ENCODE measurements around the gene SLC46A1. TPM values are rescaled to one million over a fixed set of nuclear protein-coding genes. Genes with fewer than 3 reads are reported as not detected.

SLC46A1 gene
- polyA plus RNA-seq, 1 donor (not counting 4 experiments of a cell fraction or from before 2014, with no cell fraction given), result 1.9 TPM

DNA sequence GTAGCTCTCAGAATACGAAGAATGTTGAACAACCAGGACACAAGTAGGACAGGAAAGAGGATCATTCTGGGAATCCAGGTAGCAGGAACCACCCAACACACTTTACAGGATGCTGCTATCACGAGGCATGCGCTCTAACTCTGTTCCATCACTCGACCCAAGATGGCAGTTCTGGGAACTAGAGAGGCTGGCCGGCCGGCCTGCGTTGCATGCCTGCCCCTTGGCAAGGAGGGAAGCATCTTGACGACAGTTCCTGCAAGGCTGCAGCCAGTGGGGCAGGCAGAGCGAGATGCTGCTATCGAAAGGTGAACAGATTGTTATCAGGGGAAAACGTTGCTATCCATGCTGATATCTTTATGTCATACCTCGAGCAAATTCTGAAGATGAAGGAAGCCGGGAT, 19.2 kb upstream of the SLC46A1 start:
- H2AFZ ChIP-seq (ENCODE audit: control insufficient read depth, low read length), result no peak overlapping the region
- FAIRE-seq, result no peak
- TF ChIP-seq, protein P1, sequence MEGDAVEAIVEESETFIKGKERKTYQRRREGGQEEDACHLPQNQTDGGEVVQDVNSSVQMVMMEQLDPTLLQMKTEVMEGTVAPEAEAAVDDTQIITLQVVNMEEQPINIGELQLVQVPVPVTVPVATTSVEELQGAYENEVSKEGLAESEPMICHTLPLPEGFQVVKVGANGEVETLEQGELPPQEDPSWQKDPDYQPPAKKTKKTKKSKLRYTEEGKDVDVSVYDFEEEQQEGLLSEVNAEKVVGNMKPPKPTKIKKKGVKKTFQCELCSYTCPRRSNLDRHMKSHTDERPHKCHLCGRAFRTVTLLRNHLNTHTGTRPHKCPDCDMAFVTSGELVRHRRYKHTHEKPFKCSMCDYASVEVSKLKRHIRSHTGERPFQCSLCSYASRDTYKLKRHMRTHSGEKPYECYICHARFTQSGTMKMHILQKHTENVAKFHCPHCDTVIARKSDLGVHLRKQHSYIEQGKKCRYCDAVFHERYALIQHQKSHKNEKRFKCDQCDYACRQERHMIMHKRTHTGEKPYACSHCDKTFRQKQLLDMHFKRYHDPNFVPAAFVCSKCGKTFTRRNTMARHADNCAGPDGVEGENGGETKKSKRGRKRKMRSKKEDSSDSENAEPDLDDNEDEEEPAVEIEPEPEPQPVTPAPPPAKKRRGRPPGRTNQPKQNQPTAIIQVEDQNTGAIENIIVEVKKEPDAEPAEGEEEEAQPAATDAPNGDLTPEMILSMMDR (optimal IDR thresholded peaks at IDR 0.05 in 1 of 3, IDR thresholded peaks at IDR 0.05 in 1 of 3, conservative IDR thresholded peaks at IDR 0.05 in 1 of 3; ENCODE audit: extremely low read depth in 1 of 3, insufficient read depth in 2 of 3, low read length in 3 of 3), result no peak
- no peak for TF ChIP-seq EZH2 (IDR thresholded peaks at IDR 0.05; ENCODE audit: low read length)
- no peaks in the 10 kb centered on the region for H3K9me1 ChIP-seq (ENCODE audit: control insufficient read depth, extremely low read depth, insufficient read depth, low read length)
- no peak overlapping the region for H3K9ac ChIP-seq (ENCODE audit: control insufficient read depth, extremely low read depth, insufficient read depth, low read length)
- dilution Hi-C loops (cut with MboI; ENCODE audit: extremely low pct_ligation_motif_present, low sequenced_read_pairs), result no loop called here
- no peaks in the 10 kb centered on the region for H3K36me3 ChIP-seq (ENCODE audit: control insufficient read depth in 2 of 2, extremely low read depth in 1 of 2, insufficient read depth in 2 of 2, low read length in 2 of 2)
- no peak for DNase-seq (ENCODE audit: low read depth, low spot score)
- no peaks in the 10 kb centered on the region for H3K4me1 ChIP-seq (ENCODE audit: control insufficient read depth, extremely low read depth, insufficient read depth, low read length)
- no peak overlapping the region for H3K27ac ChIP-seq (ENCODE audit: control insufficient read depth, insufficient read depth, low read length)
- no peaks in the 10 kb centered on the region for H3K9me3 ChIP-seq (ENCODE audit: control insufficient read depth, low read depth, low read length)
- H3K4me2 ChIP-seq (ENCODE audit: control insufficient read depth, extremely low read depth, insufficient read depth, low read depth, low read length), result no peak overlapping the region
- no peaks in the 10 kb centered on the region for H4K20me1 ChIP-seq (ENCODE audit: control insufficient read depth, extremely low read depth, insufficient read depth, low read length)
- H3K4me3 ChIP-seq (ENCODE audit: control insufficient read depth in 2 of 3, extremely low read depth in 1 of 3, insufficient read depth in 2 of 3, low read depth in 1 of 3, low read length in 3 of 3), result no peak overlapping the region
- H3K27me3 ChIP-seq (ENCODE audit: control insufficient read depth, extremely low read depth, insufficient read depth, low read length), result no peaks in the 10 kb centered on the region
- H3K79me2 ChIP-seq (ENCODE audit: control insufficient read depth, insufficient read depth, low read length), result no peaks in the 10 kb centered on the region

DNA sequence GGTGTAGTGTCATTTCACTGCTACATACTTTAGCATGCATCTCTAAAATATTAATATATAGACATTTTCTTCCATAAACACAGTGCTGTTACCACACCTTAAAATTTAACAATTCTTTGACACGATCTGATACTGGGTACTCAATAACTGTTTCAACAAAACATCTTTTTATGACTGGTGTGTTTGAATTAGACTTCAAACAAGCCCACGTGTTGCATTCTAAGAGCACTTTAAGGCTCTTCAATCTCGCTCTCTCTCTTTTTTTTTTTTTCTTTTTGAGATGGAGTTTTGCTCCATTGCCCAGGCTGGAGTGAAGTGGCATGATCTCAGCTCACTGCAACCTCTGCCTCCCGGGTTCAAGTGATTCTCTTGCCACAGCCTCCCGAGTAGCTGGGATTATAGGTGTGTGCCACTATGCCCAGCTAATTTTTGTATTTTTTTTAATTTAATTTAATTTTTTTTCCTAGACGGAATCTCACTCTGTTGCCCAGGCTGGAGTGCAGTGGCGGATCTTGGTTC, 15.8 kb upstream of the SLC46A1 start:
- H3K27me3 ChIP-seq (ENCODE audit: control insufficient read depth, extremely low read depth, insufficient read depth, low read length), result no peaks in the 10 kb centered on the region
- no peak overlapping the region for H2AFZ ChIP-seq (ENCODE audit: control insufficient read depth, low read length)
- H4K20me1 ChIP-seq (ENCODE audit: control insufficient read depth, extremely low read depth, insufficient read depth, low read length), result no peaks in the 10 kb centered on the region
- no peaks in the 10 kb centered on the region for H3K9me1 ChIP-seq (ENCODE audit: control insufficient read depth, extremely low read depth, insufficient read depth, low read length)
- FAIRE-seq, result no peak
- H3K4me2 ChIP-seq (ENCODE audit: control insufficient read depth, extremely low read depth, insufficient read depth, low read depth, low read length), result no peak overlapping the region
- H3K9me3 ChIP-seq (ENCODE audit: control insufficient read depth, low read depth, low read length), result no peaks in the 10 kb centered on the region
- no peaks in the 10 kb centered on the region for H3K36me3 ChIP-seq (ENCODE audit: control insufficient read depth in 2 of 2, extremely low read depth in 1 of 2, insufficient read depth in 2 of 2, low read length in 2 of 2)
- DNase-seq (ENCODE audit: low read depth, low spot score), result no peak
- H3K27ac ChIP-seq (ENCODE audit: control insufficient read depth, insufficient read depth, low read length), result no peak overlapping the region
- H3K4me1 ChIP-seq (ENCODE audit: control insufficient read depth, extremely low read depth, insufficient read depth, low read length), result no peaks in the 10 kb centered on the region
- TF ChIP-seq EZH2 (IDR thresholded peaks at IDR 0.05; ENCODE audit: low read length), result no peak
- TF ChIP-seq, protein P1 (optimal IDR thresholded peaks at IDR 0.05 in 1 of 3, IDR thresholded peaks at IDR 0.05 in 1 of 3, conservative IDR thresholded peaks at IDR 0.05 in 1 of 3; ENCODE audit: extremely low read depth in 1 of 3, insufficient read depth in 2 of 3, low read length in 3 of 3), result no peak
- no peak overlapping the region for H3K4me3 ChIP-seq (ENCODE audit: control insufficient read depth in 2 of 3, extremely low read depth in 1 of 3, insufficient read depth in 2 of 3, low read depth in 1 of 3, low read length in 3 of 3)
- no peaks in the 10 kb centered on the region for H3K79me2 ChIP-seq (ENCODE audit: control insufficient read depth, insufficient read depth, low read length)
- no peak overlapping the region for H3K9ac ChIP-seq (ENCODE audit: control insufficient read depth, extremely low read depth, insufficient read depth, low read length)
- dilution Hi-C loops (cut with MboI; ENCODE audit: extremely low pct_ligation_motif_present, low sequenced_read_pairs), result no loop called here
